HEK293T (cell line): ENCODE data around the gene CBY3.
A peak's percentile ranks its signal among the peaks of the same experiment; 100 is the strongest.
"Not testable (repeated sequence)": the region's sequence is repeated elsewhere in the genome, so short reads cannot be mapped to it uniquely, and the experiment has no call there.

ENCODE experiments used
- CTCF ChIA-PET: fragments of 350-600 bp; formaldehyde crosslinking; extraction: SDS; loops from one replicate; lab custom pipeline; 2021; ENCODE audit warnings: antibody characterized with exemption, inconsistent platforms; lab: Yijun Ruan, JAX
- POLR2A ChIA-PET: fragments of 350-600 bp; formaldehyde crosslinking; extraction: SDS; loops from one replicate; lab custom pipeline; 2020; ENCODE audit warnings: antibody characterized with exemption, inconsistent platforms; lab: Yijun Ruan, JAX
- DNase-seq: peaks from one replicate; pipeline ENCODE4 v3.0.0; 2012; ENCODE audit warnings: mixed read lengths; ENCODE audit errors: extremely low spot score
- ARNT ChIP-seq: fragments of 450-650 bp; IDR thresholded peaks from 2 replicates; pipeline ENCODE4 v1.6.1; 2017; ENCODE audit warnings: mild to moderate bottlenecking
- BHLHE40 ChIP-seq: fragments of 450-650 bp; IDR thresholded peaks from 2 replicates; pipeline ENCODE4 v1.6.1; 2016; ENCODE audit warnings: mild to moderate bottlenecking, moderate library complexity, borderline replicate concordance
- CTBP1 ChIP-seq: fragments of 450-650 bp; IDR thresholded peaks from 2 replicates; pipeline ENCODE4 v1.6.1; 2016; ENCODE audit warnings: borderline replicate concordance
- FOXA1 ChIP-seq: fragments of 450-650 bp; IDR thresholded peaks from 2 replicates; pipeline ENCODE4 v1.6.1; 2016; ENCODE audit warnings: mild to moderate bottlenecking
- FOXK2 ChIP-seq: fragments of 450-650 bp; IDR thresholded peaks from 2 replicates; pipeline ENCODE4 v1.6.1; 2016; ENCODE audit warnings: mild to moderate bottlenecking
- FOXM1 ChIP-seq: fragments of 450-650 bp; IDR thresholded peaks from 2 replicates; pipeline ENCODE4 v1.6.1; 2017; ENCODE audit warnings: mild to moderate bottlenecking, borderline replicate concordance
- HDGF ChIP-seq: fragments of 450-650 bp; IDR thresholded peaks from 2 replicates; pipeline ENCODE4 v1.6.1; 2017; ENCODE audit warnings: antibody characterized with exemption, borderline replicate concordance
- L3MBTL2 ChIP-seq: fragments of 450-650 bp; conservative IDR thresholded peaks from 2 replicates; pipeline ENCODE4 v1.6.1; 2016; ENCODE audit warnings: mild to moderate bottlenecking
- NFRKB ChIP-seq: fragments of 450-650 bp; IDR thresholded peaks from 2 replicates; pipeline ENCODE4 v1.6.1; 2016; ENCODE audit warnings: mild to moderate bottlenecking, moderate library complexity
- SP1 ChIP-seq: fragments of 450-650 bp; IDR thresholded peaks from 2 replicates; pipeline ENCODE4 v1.6.1; 2017
- SUZ12 ChIP-seq: fragments of 450-650 bp; IDR thresholded peaks from 2 replicates; pipeline ENCODE4 v1.6.1; 2016; ENCODE audit warnings: mild to moderate bottlenecking
- TARDBP ChIP-seq: fragments of 450-650 bp; IDR thresholded peaks from 2 replicates; pipeline ENCODE4 v1.6.1; 2016
- ZNF384 ChIP-seq: fragments of 450-650 bp; IDR thresholded peaks from 2 replicates; pipeline ENCODE4 v1.6.1; 2016
- TF ChIP-seq, protein P1 (sequence below): fragments of 450-650 bp; IDR thresholded peaks from 2 replicates; pipeline ENCODE4 v1.6.1; 2016

Gene CBY3

DNA sequence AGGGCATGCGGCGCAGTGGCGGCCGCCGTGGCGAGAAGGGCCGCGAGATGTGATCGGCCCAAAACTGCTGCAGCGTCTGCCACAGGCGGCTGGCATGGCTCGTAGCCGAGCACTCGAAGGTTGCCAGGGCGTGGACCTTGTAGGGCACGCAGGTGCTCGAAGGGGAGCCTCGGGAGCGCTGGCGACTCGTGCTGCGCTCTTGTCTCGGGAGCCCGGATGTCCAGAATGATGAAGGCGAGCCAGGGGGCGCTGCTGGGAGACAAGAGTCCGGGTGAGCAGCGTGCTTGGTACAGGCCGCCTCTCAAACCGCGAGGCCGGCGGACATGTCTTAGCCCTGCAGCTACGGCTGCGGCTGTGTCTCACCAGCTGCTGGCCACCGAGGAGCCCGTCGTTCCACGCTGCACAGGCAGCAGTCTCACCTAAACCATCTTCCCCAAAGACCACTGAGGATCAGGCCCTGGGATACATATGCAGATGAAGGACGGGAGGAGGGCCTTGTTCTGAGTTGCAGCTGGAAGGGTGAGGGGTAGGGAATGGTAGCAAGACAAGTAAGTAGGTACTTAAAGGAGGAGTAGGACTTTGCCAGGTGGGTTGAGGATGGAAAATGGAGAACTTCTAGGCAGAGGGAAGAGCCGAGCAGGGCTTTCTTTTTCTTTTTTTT is 1.7 kb downstream of the CBY3 start:
- ChIA-PET CTCF (no interaction called here), POLR2A (interaction anchor here (1.3 to 3.1 kb wide), 6 partner anchors 10 to 56 kb away, joined by 3 to 15 read pairs (median 13); partner anchors contain the start of genes HNRNPH1 and MAML1)
- TF ChIP-seq SUZ12 (no peak), NFRKB (no peak), L3MBTL2 (peak; percentile 79)
- DNase-seq, result peak; percentile 16

- DNase-seq, result peak; percentile 99
- POLR2A ChIA-PET, result interaction anchor here (1.0 to 3.1 kb wide), 12 partner anchors 9 to 119 kb away, joined by 3 to 15 read pairs (median 4); partner anchors contain the start of genes HNRNPH1 and MAML1
- CTCF ChIA-PET, result interaction anchor here (2.0 kb wide), 1 partner anchor 10 kb away, joined by 11 read pairs; no protein-coding TSS in a partner anchor
- TF ChIP-seq L3MBTL2, result peak; percentile 98
- TF ChIP-seq NFRKB, result no peak
- TF ChIP-seq HDGF, result 0 out of 2 replicates have a peak, but pooled peaks have one; percentile 62
- peak; percentile 68 for TF ChIP-seq CTBP1
- no peak for TF ChIP-seq FOXA1
These were observed 2.4 kb downstream of the CBY3 start for GRCh38 chr5:179678223-179679013.

DNA sequence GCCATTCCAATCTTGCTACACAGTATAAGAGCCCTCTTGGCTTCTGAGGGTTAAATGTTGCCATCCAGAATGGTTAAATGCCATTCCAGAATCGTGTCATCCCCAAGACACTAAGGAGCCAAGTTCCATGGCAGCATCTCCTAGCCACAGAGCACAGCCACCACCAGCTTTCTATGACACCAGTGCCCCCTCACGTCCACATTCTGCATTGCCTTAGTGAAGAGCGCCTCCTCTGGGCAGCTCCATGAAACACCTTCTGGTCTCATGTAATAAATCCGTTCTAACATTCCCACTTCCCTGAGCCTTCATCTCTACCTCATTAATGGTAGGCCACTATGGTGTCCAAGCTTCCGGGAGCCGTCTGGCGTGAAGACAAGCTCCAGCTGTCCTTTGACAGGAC is 12.4 kb downstream of the CBY3 start:
- DNase-seq, result peak; percentile 85
- POLR2A ChIA-PET, result interaction anchor here (1.0 to 6.0 kb wide), 5 partner anchors 10 to 62 kb away, joined by 3 to 47 read pairs (median 5); partner anchors contain the start of genes CBY3 and HNRNPH1
- TF ChIP-seq FOXA1 (no peak), CTBP1 (no peak), ARNT (no peak), L3MBTL2 (no peak), FOXK2 (no peak), SP1 (no peak), HDGF (no peak), FOXM1 (no peak; the same call in 1 of the 2 replicates), TARDBP (no peak), ZNF384 (no peak), SUZ12 (no peak), NFRKB (no peak), BHLHE40 (no peak)
- TF ChIP-seq, protein P1, sequence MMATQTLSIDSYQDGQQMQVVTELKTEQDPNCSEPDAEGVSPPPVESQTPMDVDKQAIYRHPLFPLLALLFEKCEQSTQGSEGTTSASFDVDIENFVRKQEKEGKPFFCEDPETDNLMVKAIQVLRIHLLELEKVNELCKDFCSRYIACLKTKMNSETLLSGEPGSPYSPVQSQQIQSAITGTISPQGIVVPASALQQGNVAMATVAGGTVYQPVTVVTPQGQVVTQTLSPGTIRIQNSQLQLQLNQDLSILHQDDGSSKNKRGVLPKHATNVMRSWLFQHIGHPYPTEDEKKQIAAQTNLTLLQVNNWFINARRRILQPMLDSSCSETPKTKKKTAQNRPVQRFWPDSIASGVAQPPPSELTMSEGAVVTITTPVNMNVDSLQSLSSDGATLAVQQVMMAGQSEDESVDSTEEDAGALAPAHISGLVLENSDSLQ, result no peak
- CTCF ChIA-PET, result interaction anchor here (0.5 to 2.0 kb wide), 15 partner anchors 9 to 485 kb away, joined by 3 to 11 read pairs (median 3); partner anchors contain the start of genes CBY3, HNRNPH1 and MAML1

- POLR2A ChIA-PET, result interaction anchor here (1.2 to 2.5 kb wide), 2 partner anchors 16 to 38 kb away, joined by 4 to 14 read pairs; partner anchors contain the start of gene HNRNPH1
- DNase-seq, result not testable (repeated sequence)
- CTCF ChIA-PET, result interaction anchor here (0.6 kb wide), 1 partner anchor 24 kb away, joined by 3 read pairs; no protein-coding TSS in a partner anchor
These were observed 19.2 kb downstream of the CBY3 start for GRCh38 chr5:179661647-179662046.

DNA sequence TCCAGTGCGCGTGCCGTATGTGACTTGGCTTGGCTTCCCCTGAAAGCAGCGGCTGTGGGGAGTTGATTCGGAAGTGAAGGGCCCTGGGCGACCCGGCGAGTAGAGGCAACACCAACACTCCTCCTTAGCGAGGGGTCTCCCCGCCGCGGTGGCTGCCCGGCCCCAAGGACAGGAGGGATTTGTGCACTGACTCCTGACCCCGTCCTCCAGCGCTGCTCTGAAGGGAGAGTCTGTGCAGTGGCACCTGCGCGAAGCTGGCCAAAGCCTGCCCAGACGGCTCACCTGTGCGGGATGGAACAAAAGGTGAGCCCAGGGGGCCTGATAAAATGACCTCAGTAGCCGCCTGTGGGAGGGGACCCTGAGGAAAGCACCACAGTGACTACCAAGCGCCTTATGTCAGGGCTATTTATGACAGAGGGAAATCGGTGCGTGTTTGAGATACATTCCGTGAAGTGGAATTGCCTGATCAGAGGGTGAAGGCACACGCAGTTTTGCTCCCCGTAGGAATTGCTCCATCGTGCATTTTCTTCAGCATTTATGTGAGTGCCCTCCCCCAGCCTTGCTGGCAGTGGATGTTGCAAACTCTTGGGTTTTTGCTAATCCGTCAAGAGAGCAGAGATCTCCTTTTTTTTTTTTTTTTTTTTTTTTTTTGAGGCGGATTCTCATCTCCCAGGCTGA is 22.5 kb downstream of the CBY3 start:
- POLR2A ChIA-PET, DNase-seq: not testable (repeated sequence)
- peak; percentile 80 for TF ChIP-seq ZNF384
- CTCF ChIA-PET, result interaction anchor here (1.0 kb wide), 1 partner anchor 10 kb away, joined by 3 read pairs; no protein-coding TSS in a partner anchor

DNA sequence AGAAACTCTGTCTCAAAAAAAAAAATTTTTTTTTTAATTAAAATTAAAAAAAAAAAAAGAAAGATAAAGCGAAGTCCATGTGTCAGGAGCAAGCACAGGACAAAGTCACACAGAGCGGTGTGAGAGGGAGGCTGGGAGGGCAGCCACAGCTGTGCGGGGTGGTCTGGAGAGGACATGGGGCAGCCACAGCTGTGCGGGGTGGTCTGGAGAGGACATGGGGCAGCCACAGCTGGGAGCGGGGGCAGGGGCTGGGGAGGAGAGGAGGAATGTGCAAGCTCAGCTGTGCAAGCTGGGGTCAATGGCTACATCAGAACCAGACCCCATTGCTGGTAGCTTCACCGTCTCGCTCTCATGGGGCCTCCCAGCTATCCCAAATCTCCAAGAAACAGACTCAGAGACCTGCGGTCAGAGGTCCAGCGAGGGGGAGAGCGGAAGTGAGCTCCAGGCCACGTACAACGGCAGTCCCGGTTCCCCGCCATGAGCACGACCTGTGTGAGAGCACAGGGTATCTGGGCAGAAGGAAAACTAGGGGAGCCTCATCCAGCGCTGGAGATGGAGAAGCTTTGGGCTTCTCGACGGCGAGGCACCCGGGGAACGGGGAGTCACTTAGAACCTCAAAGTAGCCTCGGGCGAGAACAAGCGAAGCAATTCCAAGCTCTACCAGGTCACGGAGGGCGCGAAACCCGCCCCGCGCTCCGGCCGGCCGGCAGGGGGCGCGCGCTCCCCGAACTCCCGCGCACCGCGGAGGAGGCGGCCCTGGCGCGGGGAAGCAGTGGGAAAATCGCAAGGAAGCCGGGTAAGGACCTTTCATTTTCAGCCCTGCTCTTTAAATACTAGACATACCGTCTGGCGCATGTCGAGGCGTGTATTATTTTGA is 23.3 kb downstream of the CBY3 start:
- CTCF ChIA-PET, POLR2A ChIA-PET, DNase-seq: not testable (repeated sequence)

- POLR2A ChIA-PET, DNase-seq: not testable (repeated sequence)
- CTCF ChIA-PET, result interaction anchor here (0.6 kb wide), 1 partner anchor 140 kb away, joined by 3 read pairs; no protein-coding TSS in a partner anchor
These were observed 27.7 kb downstream of the CBY3 start for GRCh38 chr5:179653135-179653534.

DNA sequence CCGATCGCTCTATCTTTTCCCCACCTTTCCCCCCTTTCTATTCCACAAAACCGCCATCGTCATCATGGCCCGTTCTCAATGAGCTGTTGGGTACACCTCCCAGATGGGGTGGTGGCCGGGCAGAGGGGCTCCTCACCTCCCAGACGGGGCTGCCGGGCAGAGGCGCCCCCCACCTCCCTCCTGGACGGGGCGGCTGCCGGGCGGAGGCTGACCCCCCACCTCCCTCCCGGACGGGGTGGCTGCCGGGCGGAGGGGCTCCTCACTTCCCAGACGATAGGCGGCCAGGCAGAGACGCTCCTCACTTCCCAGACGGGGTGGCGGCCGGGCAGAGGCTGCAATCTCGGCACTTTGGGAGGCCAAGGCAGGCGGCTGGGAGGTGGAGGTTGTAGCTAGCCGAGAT is 30.6 kb downstream of the CBY3 start:
- CTCF ChIA-PET, result not testable (repeated sequence)

DNA sequence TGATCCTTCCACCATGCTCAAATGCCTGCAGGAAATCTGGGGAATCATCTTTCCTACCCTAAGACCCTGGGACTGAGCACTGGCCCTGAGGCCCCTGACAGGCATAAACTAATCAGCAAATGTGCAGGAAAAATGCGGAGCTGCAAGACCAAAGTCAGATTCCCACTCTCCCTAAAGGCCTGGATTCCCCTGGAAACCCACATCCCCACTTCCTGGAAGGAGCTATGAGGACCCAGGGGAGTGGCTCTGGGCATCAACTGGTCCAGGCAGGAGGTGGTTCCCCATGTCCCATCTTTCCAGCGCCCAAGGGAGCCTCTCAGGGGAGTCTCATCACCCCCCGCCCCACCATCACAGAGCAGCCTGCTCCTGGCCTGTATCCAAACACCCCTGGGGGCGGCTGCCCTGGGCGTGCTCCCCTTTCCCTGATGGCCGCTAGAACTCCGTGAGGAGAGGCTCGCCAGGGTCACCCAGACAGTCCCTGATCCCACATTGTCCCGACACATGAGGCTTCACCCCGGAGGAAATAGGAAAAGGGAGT is 31.6 kb downstream of the CBY3 start:
- POLR2A ChIA-PET, CTCF ChIA-PET, DNase-seq: not testable (repeated sequence)

More for the DNA sequence above, 30.6 kb downstream of the CBY3 start:
- POLR2A ChIA-PET, result interaction anchor here (1.6 kb wide), 1 partner anchor 26 kb away, joined by 10 read pairs; the partner anchor contains the start of gene HNRNPH1
- not testable (repeated sequence) for DNase-seq
